K562 (cell line): Measurements from ENCODE around the gene EPB41L2. TPM values are rescaled to one million over a fixed set of nuclear protein-coding genes. Genes with fewer than 3 reads are reported as not detected.

Source experiments
- ATF3 ChIP-seq, 2 experiments: fragments of 450-650 bp in 1 of 2; sonication (generic) in 1 of 2; formaldehyde crosslinking in 1 of 2; IDR thresholded peaks in 1 of 2; conservative IDR thresholded peaks in 1 of 2; 2 replicates each; pipeline versions ENCODE4 v1.6.1 to v1.8.1; 2016 to 2023; ENCODE audit warnings: mild to moderate bottlenecking in 2 of 2, moderate library complexity in 2 of 2, inconsistent platforms in 1 of 2, missing genetic modification reagents in 1 of 2
- BRD4 ChIP-seq: fragments of 200-600 bp; sonication (generic); IDR thresholded peaks from 2 replicates; pipeline ENCODE4 v1.6.1; 2017; ENCODE audit warnings: inconsistent platforms
- CHD7 ChIP-seq: fragments of 200-600 bp; sonication (generic); IDR thresholded peaks from one replicate; pipeline ENCODE4 v1.6.1; 2012; ENCODE audit warnings: mild to moderate bottlenecking, low read depth, low read length, inconsistent platforms
- HCFC1 ChIP-seq: IDR thresholded peaks from 2 replicates; pipeline ENCODE4 v1.6.1; 2012; ENCODE audit warnings: low read depth, low read length, improper control_type of control experiment
- PHF8 ChIP-seq: fragments of 200-600 bp; sonication (generic); IDR thresholded peaks from 2 replicates; pipeline ENCODE4 v1.6.1; 2012; ENCODE audit warnings: mixed run types, mild to moderate bottlenecking, inconsistent platforms, low read length, moderate library complexity, borderline replicate concordance
- RBM22 ChIP-seq: fragments of 200-400 bp; formaldehyde crosslinking; IDR thresholded peaks from 2 replicates; pipeline ENCODE4 v1.6.1; 2018; ENCODE audit warnings: low read length, low read depth; ENCODE audit not compliant: poor library complexity, severe bottlenecking
- SIRT6 ChIP-seq: IDR thresholded peaks from one replicate; pipeline ENCODE4 v1.6.1; 2012; ENCODE audit warnings: low read depth, mild to moderate bottlenecking, control low read depth, inconsistent platforms, low read length, moderate library complexity
- ZNF23 ChIP-seq: fragments of 250-450 bp; sonication (Bioruptor Pico); IDR thresholded peaks from 2 replicates; pipeline ENCODE4 v1.4.0; 2020; ENCODE audit warnings: mild to moderate bottlenecking
- ZNF24 ChIP-seq: fragments of 450-650 bp; IDR thresholded peaks from 2 replicates; pipeline ENCODE4 v1.6.1; 2016
- ZNF584 ChIP-seq: fragments of 200-800 bp; sonication (Bioruptor generic); IDR thresholded peaks from 2 replicates; pipeline ENCODE4 v1.6.1; 2016; ENCODE audit warnings: low read depth, mild to moderate bottlenecking, missing genetic modification characterization, missing compliant biosample characterization
- ZNF592 ChIP-seq: fragments of 450-650 bp; IDR thresholded peaks from 2 replicates; pipeline ENCODE4 v1.6.1; 2017; ENCODE audit warnings: antibody characterized with exemption, mild to moderate bottlenecking
- polyA plus RNA-seq, 8 experiments: library from polyadenylated mRNA; depleted of rRNA in 4 of 8; stranded (reverse) in 5 of 8; unstranded in 3 of 8; fragments of >200 nt; fragmentation: Nextera tagmentation in 2 of 8; fragmentation: Illumina TruSeq in 1 of 8; extraction: Ambion mirVana in 2 of 8; extraction: Trizol in 1 of 8; gene quantifications; 2 replicates each; pipeline versions ENCODE4 v1.2.1 to v1.2.3, GENCODE V29; 2011 to 2014; ENCODE audit warnings: inconsistent platforms in 1 of 8, missing spikeins in 1 of 8
- total RNA-seq, 7 experiments: library from RNA; depleted of rRNA in 6 of 7; stranded (reverse); fragments of >200 nt in 6 of 7; fragmentation: Illumina TruSeq in 2 of 7; extraction: Trizol in 2 of 7; gene quantifications; 2 replicates each; pipeline versions ENCODE4 v1.2.1 to v1.2.3, GENCODE V29; 2011 to 2021; ENCODE audit warnings: low replicate concordance in 1 of 7

The EPB41L2 gene
- total and polyA plus RNA-seq, 9 of the 15 experiments (the other 6 are each of a cell fraction or from before 2014, with no cell fraction given): 5.1 to 53.6 (median 25.0) TPM

- no peak for TF ChIP-seq SIRT6
- no peak for TF ChIP-seq RBM22
- no peak for TF ChIP-seq HCFC1
- peak; percentile 81 for TF ChIP-seq ATF3 (IDR thresholded peaks at IDR 0.05)
- TF ChIP-seq ATF3 (CRISPR knock-in tag; conservative IDR thresholded peaks at IDR 0.05): no peak
- TF ChIP-seq BRD4: 0 out of 2 replicates have a peak, but pooled peaks have one; percentile 67
- no peak for TF ChIP-seq CHD7
- no peak for TF ChIP-seq ZNF584 (CRISPR knock-in tag)
- peak; percentile 24; the same call in 1 of the 2 replicates for TF ChIP-seq PHF8
- no peak for TF ChIP-seq ZNF24
- no peak for TF ChIP-seq ZNF23 (CRISPR knock-in tag)
- peak; percentile 69 for TF ChIP-seq ZNF592
These were observed 69.7 kb downstream of the EPB41L2 start (continued) for GRCh38 chr6:130993292-130993765.
